ENCODE data around the gene UBXN10.

The UBXN10 gene

DNA sequence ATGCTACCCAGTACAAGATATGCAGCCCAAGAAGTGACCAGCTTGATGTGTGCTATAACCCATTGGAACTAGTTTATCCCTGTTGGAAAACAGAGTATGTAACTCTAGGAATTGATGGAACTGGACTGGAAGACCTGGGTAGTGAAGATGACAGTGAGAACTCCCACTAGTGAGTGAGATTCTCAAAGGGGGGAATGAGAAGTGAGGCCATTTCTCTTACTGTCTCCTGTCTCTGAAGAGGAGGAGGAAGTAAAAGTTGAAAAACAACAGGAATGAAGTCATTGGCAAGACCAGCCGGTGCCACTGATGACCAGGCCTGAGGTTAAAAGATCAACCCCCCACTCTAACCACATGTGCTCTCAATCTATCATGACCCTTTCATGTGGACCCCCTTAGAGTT is 25.9 kb upstream of the UBXN10 start:
- peak in 1 of 2 experiments; percentile 42 for DNase-seq (ENCODE audit: low read depth in 1 of 2, low spot score in 1 of 2)
- no peak for TF ChIP-seq JUND (IDR thresholded peaks at IDR 0.05; ENCODE audit: low read depth)
- in situ Hi-C loops (cut with HindIII; ENCODE audit: low pct_unique_long_range_greater_than_20kb, low sequenced_read_pairs), result no loop called here

DNA sequence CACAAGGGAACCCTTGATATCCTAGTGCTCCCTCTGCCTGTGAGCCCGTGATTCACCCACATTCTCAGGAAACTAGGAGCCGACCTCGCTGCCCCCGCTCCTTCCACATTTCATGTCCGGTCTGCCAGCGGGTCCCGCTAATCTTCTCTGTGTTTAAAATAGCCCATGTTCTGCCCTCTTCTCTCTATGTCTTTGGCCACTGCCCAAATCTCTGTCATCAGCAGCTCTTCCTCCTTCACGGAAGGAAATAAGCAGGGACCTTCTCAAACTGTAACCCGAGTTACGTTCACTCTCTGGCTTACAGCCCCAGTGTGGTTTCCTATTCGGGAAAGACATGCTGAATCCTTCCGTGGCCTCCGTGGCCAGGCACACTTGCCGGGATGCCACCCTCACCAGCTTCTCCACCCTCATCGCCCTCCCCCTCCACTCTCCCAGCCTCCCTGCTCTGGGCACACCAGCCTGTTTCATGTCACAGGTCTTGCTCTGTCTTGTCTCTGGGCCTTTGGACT is 21.1 kb upstream of the UBXN10 start:
- in situ Hi-C loops (cut with HindIII; ENCODE audit: low pct_unique_long_range_greater_than_20kb, low sequenced_read_pairs), result no loop called here
- no peak for DNase-seq (ENCODE audit: low read depth in 1 of 2, low spot score in 1 of 2)
- TF ChIP-seq JUND (IDR thresholded peaks at IDR 0.05; ENCODE audit: low read depth), result no peak

DNA sequence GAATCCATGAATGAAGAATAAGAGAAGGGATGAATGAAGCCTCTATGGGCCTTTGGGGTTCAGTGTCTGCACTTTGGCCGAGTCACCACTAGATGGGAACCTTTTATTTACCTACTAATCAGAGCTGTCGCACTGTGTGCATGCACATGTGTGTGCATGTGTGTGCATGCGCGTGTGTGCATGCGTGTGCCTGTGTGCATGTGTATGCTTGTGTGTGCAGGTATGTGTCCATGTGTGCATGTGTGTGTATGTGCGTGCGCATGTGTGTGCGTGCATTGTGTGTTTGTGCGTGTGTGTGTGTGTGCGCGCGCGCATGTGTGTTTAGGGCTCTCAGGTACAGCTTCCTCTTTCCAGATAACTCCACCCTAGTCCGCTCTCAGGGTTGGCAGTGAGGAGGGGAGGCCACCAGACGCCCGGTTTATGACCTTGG is 20.4 kb upstream of the UBXN10 start:
- TF ChIP-seq JUND (IDR thresholded peaks at IDR 0.05; ENCODE audit: low read depth), result no peak
- DNase-seq (ENCODE audit: low read depth in 1 of 2, low spot score in 1 of 2), result peak; percentile 37 to 64
- in situ Hi-C loops (cut with HindIII; ENCODE audit: low pct_unique_long_range_greater_than_20kb, low sequenced_read_pairs), result no loop called here

DNA sequence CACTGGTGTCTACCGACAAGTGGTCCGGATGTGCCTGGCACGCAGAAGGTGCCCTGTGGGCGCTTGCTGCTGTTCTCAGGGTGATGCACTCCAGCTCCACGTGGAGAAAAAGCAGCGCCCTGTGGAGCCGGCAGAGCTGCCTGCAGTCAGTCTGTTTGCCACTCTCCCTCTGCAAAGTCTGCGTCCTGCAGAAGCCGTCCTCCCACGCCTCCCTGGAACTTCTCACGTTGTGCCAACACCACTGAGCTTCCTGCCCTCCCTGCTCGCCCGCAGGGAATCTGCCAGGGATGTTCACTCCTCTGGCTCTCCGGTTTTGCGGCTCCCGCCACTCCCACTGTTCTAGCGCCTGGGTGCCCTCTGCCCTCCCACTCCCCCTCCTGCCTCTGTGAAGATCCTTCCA is 19.8 kb upstream of the UBXN10 start:
- peak; percentile 28 to 46 for DNase-seq (ENCODE audit: low read depth in 1 of 2, low spot score in 1 of 2)
- TF ChIP-seq JUND (IDR thresholded peaks at IDR 0.05; ENCODE audit: low read depth), result no peak
- in situ Hi-C loops (cut with HindIII; ENCODE audit: low pct_unique_long_range_greater_than_20kb, low sequenced_read_pairs), result no loop called here

DNA sequence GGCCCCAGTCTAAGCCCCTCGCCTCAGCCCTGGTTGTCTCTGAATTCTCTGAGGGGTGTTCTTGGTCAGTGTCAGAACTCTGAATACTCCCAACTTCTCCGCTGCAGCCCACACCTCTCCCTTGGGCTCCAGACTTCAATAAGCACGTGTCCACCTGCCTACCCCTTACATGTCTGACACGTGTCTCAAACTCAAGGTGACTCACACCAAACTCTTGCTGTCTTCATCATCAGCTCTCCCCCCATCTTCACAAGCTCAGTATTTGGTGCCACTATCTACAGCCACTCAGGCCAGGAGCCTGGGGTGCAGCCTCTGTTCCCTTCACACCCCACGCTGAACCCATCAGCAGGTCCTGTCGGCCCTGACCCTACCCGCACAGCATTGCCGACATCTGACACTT is 18.8 kb upstream of the UBXN10 start:
- in situ Hi-C loops (cut with HindIII; ENCODE audit: low pct_unique_long_range_greater_than_20kb, low sequenced_read_pairs), result no loop called here
- no peak for DNase-seq (ENCODE audit: low read depth in 1 of 2, low spot score in 1 of 2)
- no peak for TF ChIP-seq JUND (IDR thresholded peaks at IDR 0.05; ENCODE audit: low read depth)

DNA sequence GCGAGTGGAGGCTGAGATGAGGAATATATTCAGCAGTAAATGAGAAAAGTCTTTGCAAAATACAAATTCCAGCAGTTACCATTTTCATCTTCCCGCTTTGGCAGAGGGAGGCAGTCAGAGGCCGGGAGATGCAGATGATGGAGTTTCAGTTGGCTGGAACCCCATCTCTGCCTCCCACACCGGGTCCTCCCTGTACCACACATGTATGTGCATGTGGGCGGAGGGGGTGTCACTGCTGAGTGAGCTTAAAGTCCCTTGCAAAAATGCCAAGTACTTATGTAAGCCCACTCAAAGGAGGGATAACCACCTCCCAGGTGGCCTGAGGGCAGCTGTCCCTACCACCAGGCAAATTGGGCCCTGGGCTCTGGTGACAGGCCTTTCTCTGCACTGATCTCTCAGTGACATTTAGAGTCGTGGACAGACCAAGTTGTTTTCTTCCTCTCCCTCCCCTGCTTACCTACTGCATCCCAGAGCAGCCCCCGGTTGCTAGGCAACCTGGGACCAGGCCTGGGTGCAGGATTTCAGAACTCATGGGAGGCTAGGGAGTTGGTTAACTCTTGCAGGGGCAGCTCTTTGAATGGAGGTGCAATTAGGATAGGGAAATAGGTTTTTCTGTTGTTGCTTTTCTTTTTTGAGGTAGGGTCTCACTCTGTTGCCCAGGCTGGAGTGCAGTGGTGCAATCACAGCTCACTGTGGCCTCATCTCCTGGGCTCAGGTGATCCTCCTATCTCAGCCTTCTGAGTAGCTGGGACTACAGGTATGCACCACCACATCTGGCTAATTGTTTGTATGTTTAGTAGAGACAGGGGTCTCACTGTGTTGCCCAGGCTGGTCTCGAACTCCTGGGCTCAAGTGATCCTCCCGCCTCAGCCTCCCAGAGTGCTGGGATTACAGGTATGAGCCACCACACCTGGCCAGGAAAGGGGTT is 17.1 kb upstream of the UBXN10 start:
- TF ChIP-seq JUND (IDR thresholded peaks at IDR 0.05; ENCODE audit: low read depth), result no peak
- in situ Hi-C loops (cut with HindIII; ENCODE audit: low pct_unique_long_range_greater_than_20kb, low sequenced_read_pairs), result no loop called here
- no peak for DNase-seq (ENCODE audit: low read depth in 1 of 2, low spot score in 1 of 2)

DNA sequence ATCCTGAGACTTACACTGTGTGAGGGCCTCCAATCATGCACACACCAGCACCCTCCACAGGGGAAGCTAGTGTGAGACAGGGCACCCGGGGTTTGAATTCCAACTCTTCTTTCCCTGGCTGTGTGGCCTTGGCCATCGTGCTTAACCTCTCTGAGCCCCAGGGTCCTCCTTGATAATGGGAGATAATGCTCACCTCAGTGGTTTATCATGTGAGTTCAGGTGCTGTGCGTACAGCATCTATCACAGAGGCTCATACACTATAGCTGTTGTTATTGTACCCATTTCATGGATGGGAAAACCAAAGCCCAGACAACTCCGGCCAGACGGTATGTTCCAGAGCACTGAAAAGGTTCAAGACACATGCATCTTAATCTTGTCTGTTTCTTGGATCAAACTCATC is 16.0 kb upstream of the UBXN10 start:
- in situ Hi-C loops (cut with HindIII; ENCODE audit: low pct_unique_long_range_greater_than_20kb, low sequenced_read_pairs), result no loop called here
- no peak for TF ChIP-seq JUND (IDR thresholded peaks at IDR 0.05; ENCODE audit: low read depth)
- no peak for DNase-seq (ENCODE audit: low read depth in 1 of 2, low spot score in 1 of 2)

DNA sequence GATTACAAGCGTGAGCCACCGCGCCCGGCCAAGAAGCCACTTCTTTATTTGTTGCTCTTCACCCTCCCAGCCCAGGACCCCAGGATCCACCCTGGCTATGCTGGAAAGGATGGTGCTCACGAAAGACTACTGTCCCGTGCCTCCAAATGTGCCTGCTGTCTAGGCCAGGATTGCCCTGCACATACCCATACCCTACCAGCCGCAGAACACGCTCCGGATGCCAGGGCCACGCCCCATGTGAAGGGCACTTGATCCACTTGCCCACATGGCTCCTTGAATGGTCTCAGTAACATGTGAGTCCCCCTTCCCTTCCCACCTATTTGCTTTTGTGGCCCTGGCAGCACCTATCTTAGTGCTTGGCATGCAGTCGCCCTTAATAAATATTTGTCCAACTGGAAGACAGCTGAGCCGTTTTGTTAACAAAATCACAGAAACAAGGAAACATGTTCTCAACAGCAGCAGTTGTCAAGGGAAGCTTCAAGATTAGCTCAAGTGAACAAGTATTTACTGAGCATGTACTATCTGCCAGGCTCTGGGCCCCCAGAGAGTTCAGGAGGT is 13.8 kb upstream of the UBXN10 start:
- in situ Hi-C loops (cut with HindIII; ENCODE audit: low pct_unique_long_range_greater_than_20kb, low sequenced_read_pairs), result no loop called here
- DNase-seq (ENCODE audit: low read depth in 1 of 2, low spot score in 1 of 2), result no peak
- no peak for TF ChIP-seq JUND (IDR thresholded peaks at IDR 0.05; ENCODE audit: low read depth)

DNA sequence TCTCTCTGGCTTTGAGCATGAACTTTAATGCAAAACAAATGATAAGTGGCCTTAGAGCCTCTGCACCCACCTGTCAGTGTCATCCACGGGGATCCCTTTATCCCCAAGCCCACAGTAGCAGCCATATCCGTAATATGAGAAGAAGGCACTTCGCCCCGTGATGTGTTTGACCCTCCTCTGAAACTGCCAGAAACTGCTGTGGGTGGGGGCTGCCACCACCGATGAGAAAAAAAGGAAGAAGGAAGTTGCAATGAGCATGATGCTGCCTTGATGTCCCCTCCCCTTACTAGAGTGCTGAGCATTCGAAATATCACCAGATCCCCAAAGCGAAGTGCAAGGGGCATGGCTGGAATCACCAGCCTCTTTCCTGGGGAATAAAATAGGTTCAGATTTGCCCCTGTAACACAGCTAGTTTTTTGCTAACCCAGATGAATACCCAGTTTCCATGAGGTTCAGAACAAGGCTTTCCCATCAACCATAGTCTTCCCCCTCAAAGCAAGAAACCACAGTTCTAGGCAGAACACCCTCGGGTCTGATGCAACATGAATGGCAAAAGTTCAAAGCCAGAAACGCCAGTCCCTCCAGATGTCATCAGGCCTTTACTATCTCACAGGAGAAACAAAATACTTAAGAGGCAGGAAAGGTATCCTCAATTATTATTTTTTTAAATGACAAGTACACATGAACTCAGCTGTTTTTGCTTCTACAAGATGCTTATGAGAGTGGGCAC is 10.8 kb upstream of the UBXN10 start:
- no peak for DNase-seq (ENCODE audit: low read depth in 1 of 2, low spot score in 1 of 2)
- TF ChIP-seq JUND (IDR thresholded peaks at IDR 0.05; ENCODE audit: low read depth), result no peak
- in situ Hi-C loops (cut with HindIII; ENCODE audit: low pct_unique_long_range_greater_than_20kb, low sequenced_read_pairs), result no loop called here

DNA sequence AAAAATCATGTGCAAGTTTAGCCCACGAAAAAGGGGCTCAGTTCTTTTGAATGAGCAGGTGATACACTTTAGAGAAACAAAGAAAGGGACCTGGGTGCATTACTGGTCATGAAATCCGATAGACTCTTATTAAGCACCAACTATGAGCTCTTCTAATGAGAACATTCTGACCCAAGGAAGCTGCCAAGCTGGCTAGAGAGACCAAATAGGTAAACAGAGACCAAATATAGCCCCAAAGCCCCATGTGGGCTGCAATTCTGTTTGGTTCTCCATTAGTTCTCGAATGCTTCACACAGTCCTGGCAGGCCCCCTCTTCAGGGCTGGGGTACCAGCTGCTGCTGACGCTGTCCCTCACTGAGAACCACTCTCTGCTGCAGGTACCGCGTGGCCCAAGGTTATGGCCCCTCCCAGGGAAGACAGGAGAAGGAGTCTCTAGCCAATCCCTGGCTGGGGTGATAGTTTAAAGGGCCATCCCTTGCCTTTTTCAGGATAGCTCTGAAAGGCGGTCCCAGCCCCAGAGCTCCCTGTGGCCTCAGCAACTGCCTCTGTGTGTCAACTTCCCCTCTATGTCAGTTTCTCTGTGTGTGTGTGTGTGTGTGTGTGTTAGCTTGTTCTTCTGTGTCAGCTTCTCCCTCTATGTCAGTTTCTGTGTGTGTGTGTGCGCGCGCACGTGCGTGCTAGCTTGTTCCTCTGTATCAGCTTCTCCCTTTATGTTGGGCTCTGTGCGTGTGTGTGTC is 7.1 kb upstream of the UBXN10 start:
- DNase-seq (ENCODE audit: low read depth in 1 of 2, low spot score in 1 of 2), result no peak
- in situ Hi-C loops (cut with HindIII; ENCODE audit: low pct_unique_long_range_greater_than_20kb, low sequenced_read_pairs), result no loop called here
- no peak for TF ChIP-seq JUND (IDR thresholded peaks at IDR 0.05; ENCODE audit: low read depth)

DNA sequence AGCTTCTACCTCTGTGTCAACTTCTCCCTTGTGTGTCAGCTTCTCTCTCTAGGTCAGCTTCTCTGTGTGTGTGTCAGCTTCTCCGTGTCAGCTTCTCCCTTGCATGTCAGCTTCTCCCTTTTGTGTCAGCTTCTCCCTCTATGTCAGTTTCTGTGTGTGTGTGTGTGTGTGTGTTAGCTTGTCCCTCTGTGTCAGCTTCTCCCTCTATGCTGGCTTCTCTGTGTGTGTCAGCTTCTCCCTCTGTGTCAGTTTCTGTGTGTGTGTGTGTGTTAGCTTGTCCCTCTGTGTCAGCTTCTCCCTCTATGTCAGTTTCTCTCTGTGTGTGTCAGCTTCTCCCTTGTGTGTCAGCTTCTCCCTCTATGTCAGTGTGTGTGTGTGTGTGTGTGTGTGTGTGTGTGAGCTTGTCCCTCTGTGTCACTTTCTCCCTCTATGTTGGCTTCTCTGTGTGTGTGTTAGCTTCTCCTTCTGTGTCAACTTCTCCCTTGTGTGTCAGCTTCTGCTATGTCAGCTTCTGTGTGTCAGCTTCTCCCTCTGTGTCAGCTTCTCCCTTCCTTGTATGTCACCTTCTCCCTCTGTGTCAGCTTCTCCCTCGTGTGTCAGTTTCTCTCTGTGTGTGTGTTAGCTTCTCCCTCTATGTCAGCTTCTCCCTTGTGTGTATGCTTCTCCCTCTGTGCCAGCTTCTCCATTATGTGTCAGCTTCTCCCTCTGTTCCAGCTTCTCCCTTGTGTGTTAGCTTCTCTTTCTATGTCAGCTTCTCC is 6.3 kb upstream of the UBXN10 start:
- no peak for DNase-seq (ENCODE audit: low read depth in 1 of 2, low spot score in 1 of 2)
- in situ Hi-C loops (cut with HindIII; ENCODE audit: low pct_unique_long_range_greater_than_20kb, low sequenced_read_pairs), result no loop called here
- no peak for TF ChIP-seq JUND (IDR thresholded peaks at IDR 0.05; ENCODE audit: low read depth)

Data from T47D (cell line).